ENCODE data around the gene HOMER1. TPM values are rescaled to one million over a fixed set of nuclear protein-coding genes. Genes with fewer than 3 reads are reported as not detected.

Gene HOMER1
- total and polyA plus RNA-seq, 2 of the 4 experiments (the other 2 are of a cell fraction), result 1.9 to 6.8 TPM

- Histone ChIP-seq H3K4me2 (ENCODE audit: low read depth, low read length) (no peak overlapping the region), H2AFZ (replicated peaks; ENCODE audit: low read length, poor library complexity) (no peak overlapping the region), H2AK5ac (ENCODE audit: low read depth, low read length) (no peak overlapping the region), H3K23ac (ENCODE audit: low read depth, low read length) (no peak overlapping the region), H3K56ac (ENCODE audit: extremely low read depth, insufficient read depth, low read length) (no peak overlapping the region), H3K79me1 (ENCODE audit: low read depth in 1 of 2, low read length in 2 of 2) (peaks cover 0 to 3% of the 10 kb centered on the region in 2 experiments; a peak in 1 of 4 replicates), H3K9me1 (ENCODE audit: insufficient read depth, low read length) (no peaks in the 10 kb centered on the region), H4K20me1 (ENCODE audit: insufficient read depth, low read length) (no peaks in the 10 kb centered on the region), H2BK15ac (ENCODE audit: low read depth, low read length) (no peak overlapping the region), H4K91ac (ENCODE audit: insufficient read depth, low read depth, low read length) (no peak overlapping the region), H4K8ac (ENCODE audit: low read depth in 2 of 2, low read length in 2 of 2) (no peak overlapping the region), H3K36me3 (ENCODE audit: control insufficient read depth, insufficient read depth, low read length) (no peaks in the 10 kb centered on the region), H2BK20ac (ENCODE audit: low read depth, low read length) (no peak overlapping the region), H3K9me3 (ENCODE audit: control insufficient read depth, insufficient read depth, low read length) (no peaks in the 10 kb centered on the region), H3K27me3 (ENCODE audit: control insufficient read depth, insufficient read depth, low read length) (no peaks in the 10 kb centered on the region), H3K14ac (replicated peaks; ENCODE audit: low read depth, low read length) (no peak overlapping the region), H2AK9ac (replicated peaks; ENCODE audit: low read depth, low read length, poor library complexity) (no peak overlapping the region), H4K5ac (ENCODE audit: low read depth, low read length) (no peak overlapping the region), H3K9ac (ENCODE audit: low read depth, low read length) (no peak overlapping the region), H2BK120ac (ENCODE audit: low read depth, low read length) (no peak overlapping the region), H3K4me3 (ENCODE audit: insufficient read depth, low read depth, low read length) (no peak overlapping the region), H3K18ac (ENCODE audit: low read depth, low read length) (no peak overlapping the region), H2BK5ac (ENCODE audit: low read depth, low read length, poor library complexity, severe bottlenecking) (no peak overlapping the region), H3K27ac (ENCODE audit: insufficient read depth, low read length) (no peak overlapping the region), H3K4me1 (ENCODE audit: control insufficient read depth, insufficient read depth, low read length) (no peaks in the 10 kb centered on the region; the same call in 1 of the 2 replicates), H3K4ac (ENCODE audit: low read depth, low read length) (no peak overlapping the region; the same call in 1 of the 2 replicates)
- dilution Hi-C loops (cut with HindIII; ENCODE audit: low sequenced_read_pairs, unreplicated experiment), result no loop called here
- ATAC-seq (ENCODE audit: low read depth), result no peak
- intact Hi-C loops (cut with micrococcal nuclease), result loop anchor here (5.0 kb wide), 1 partner anchor 41 kb away; the partner anchor contains the start of gene HOMER1
- no peak for DNase-seq
- no CpG with 5 or more reads among the region's 1 CpG for WGBS, 2 experiments (ENCODE audit: extremely low coverage in 2 of 2, insufficient read length in 1 of 2)
- ChIA-PET CTCF (no interaction called here), POLR2A (ENCODE audit: unreplicated experiment) (no interaction called here)
- in situ Hi-C loops (cut with MboI; ENCODE audit: low sequenced_read_pairs), result no loop called here
- no TSS peak for BruUV-seq (replicated peaks)
- TF ChIP-seq NFE2L2 (IDR thresholded peaks at IDR 0.05; ENCODE audit: low read depth, low read length), result no peak
- TF ChIP-seq, protein P1, sequence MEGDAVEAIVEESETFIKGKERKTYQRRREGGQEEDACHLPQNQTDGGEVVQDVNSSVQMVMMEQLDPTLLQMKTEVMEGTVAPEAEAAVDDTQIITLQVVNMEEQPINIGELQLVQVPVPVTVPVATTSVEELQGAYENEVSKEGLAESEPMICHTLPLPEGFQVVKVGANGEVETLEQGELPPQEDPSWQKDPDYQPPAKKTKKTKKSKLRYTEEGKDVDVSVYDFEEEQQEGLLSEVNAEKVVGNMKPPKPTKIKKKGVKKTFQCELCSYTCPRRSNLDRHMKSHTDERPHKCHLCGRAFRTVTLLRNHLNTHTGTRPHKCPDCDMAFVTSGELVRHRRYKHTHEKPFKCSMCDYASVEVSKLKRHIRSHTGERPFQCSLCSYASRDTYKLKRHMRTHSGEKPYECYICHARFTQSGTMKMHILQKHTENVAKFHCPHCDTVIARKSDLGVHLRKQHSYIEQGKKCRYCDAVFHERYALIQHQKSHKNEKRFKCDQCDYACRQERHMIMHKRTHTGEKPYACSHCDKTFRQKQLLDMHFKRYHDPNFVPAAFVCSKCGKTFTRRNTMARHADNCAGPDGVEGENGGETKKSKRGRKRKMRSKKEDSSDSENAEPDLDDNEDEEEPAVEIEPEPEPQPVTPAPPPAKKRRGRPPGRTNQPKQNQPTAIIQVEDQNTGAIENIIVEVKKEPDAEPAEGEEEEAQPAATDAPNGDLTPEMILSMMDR (conservative IDR thresholded peaks at IDR 0.05; ENCODE audit: low read depth, low read length), result no peak
- no peak for TF ChIP-seq RFX5 (IDR thresholded peaks at IDR 0.05; ENCODE audit: low read depth, low read length)
- TF ChIP-seq RAD21 (IDR thresholded peaks at IDR 0.05; ENCODE audit: low read length), result no peak
Observed at GRCh38 chr5:79471556-79471955, 42.4 kb downstream of the HOMER1 start.
